GM12865 (cell line): ENCODE data around the gene ELP4.
A peak's percentile ranks its signal among the peaks of the same experiment; 100 is the strongest.
"Not testable (repeated sequence)": the region's sequence is repeated elsewhere in the genome, so short reads cannot be mapped to it uniquely, and the experiment has no call there.

Source experiments
- DNase-seq: peaks from one replicate; pipeline ENCODE4 v3.0.0; 2010; ENCODE audit warnings: low read depth
- H3K4me3 ChIP-seq: 2 replicates; pipeline ENCODE4 v1.5.1; 2011; ENCODE audit warnings: mild to moderate bottlenecking, low read depth, low read length, control low read depth
- CTCF ChIP-seq: IDR thresholded peaks from 2 replicates; pipeline ENCODE4 v1.5.1; 2011; ENCODE audit warnings: low read length, control low read depth, low read depth, inconsistent platforms; ENCODE audit not compliant: insufficient read depth; ENCODE audit errors: missing control alignments

ELP4 gene

GRCh38 chr11:31480930-31481329 is 28.6 kb upstream of the ELP4 start:
- no peak for DNase-seq
- no peak for TF ChIP-seq CTCF
- H3K4me3 ChIP-seq: no peak overlapping the region

GRCh38 chr11:31484497-31484896 is 25.1 kb upstream of the ELP4 start:
- H3K4me3 ChIP-seq: no peak overlapping the region
- TF ChIP-seq CTCF: no peak
- DNase-seq: no peak

- DNase-seq: peak; percentile 30
- H3K4me3 ChIP-seq: no peak overlapping the region
- peak; percentile 17 for TF ChIP-seq CTCF
Measured at GRCh38 chr11:31487848-31488247, 21.7 kb upstream of the ELP4 start.

GRCh38 chr11:31492320-31492913 is 17.1 kb upstream of the ELP4 start:
- no peak overlapping the region for H3K4me3 ChIP-seq
- no peak for DNase-seq
- no peak for TF ChIP-seq CTCF

- no peak overlapping the region for H3K4me3 ChIP-seq
- TF ChIP-seq CTCF: no peak
- DNase-seq: no peak
Measured at GRCh38 chr11:31493235-31493634, 16.3 kb upstream of the ELP4 start.

GRCh38 chr11:31493762-31494161 is 15.8 kb upstream of the ELP4 start:
- not testable (repeated sequence) for H3K4me3 ChIP-seq, DNase-seq

GRCh38 chr11:31499576-31500178 is 9.9 kb upstream of the ELP4 start:
- no peak for TF ChIP-seq CTCF
- H3K4me3 ChIP-seq: no peak overlapping the region
- no peak for DNase-seq

GRCh38 chr11:31500560-31500959 is 9.0 kb upstream of the ELP4 start:
- H3K4me3 ChIP-seq: no peak overlapping the region
- DNase-seq: no peak
- no peak for TF ChIP-seq CTCF
